GM13977 (cell line): ENCODE data around the gene IGF1R.
"Not testable (repeated sequence)": the region's sequence is repeated elsewhere in the genome, so short reads cannot be mapped to it uniquely, and the experiment has no call there.

Experiments
- DNase-seq: peaks from one replicate; pipeline ENCODE4 v3.0.0; 2012; ENCODE audit warnings: low spot score
- CTCF ChIP-seq: IDR thresholded peaks from 2 replicates; pipeline ENCODE4 v1.5.1; 2012; ENCODE audit warnings: mild to moderate bottlenecking, control low read depth; ENCODE audit not compliant: insufficient read depth; ENCODE audit errors: extremely low read depth, missing control alignments
- in situ Hi-C: fragments of 300-500 bp; cut with MboI; formaldehyde crosslinking; loops from one replicate; pipeline ENCODE4 v1.12.0; 2022; ENCODE audit warnings: low sequenced_read_pairs, low pct_unique_long_range_greater_than_20kb, mixed read lengths, inconsistent platforms; ENCODE audit not compliant: unreplicated experiment

IGF1R gene

GRCh38 chr15:98612490-98613110, 35.7 kb upstream of the IGF1R start:
- in situ Hi-C loops = no loop called here
- no peak for DNase-seq
- no peak for TF ChIP-seq CTCF

- DNase-seq = no peak
- no peak for TF ChIP-seq CTCF
- in situ Hi-C loops = no loop called here
Observed at GRCh38 chr15:98614681-98615080, 33.7 kb upstream of the IGF1R start.

- in situ Hi-C loops = no loop called here
- no peak for DNase-seq
- TF ChIP-seq CTCF = no peak
Observed at GRCh38 chr15:98616397-98616796, 31.9 kb upstream of the IGF1R start.

- no peak for TF ChIP-seq CTCF
- no peak for DNase-seq
- in situ Hi-C loops = no loop called here
Observed at GRCh38 chr15:98617328-98617980, 30.9 kb upstream of the IGF1R start.

GRCh38 chr15:98618576-98618975, 29.8 kb upstream of the IGF1R start:
- DNase-seq, in situ Hi-C loops: not testable (repeated sequence)

- TF ChIP-seq CTCF = no peak
- in situ Hi-C loops = no loop called here
- no peak for DNase-seq
Observed at GRCh38 chr15:98620020-98620419, 28.3 kb upstream of the IGF1R start.

GRCh38 chr15:98621021-98621420, 27.3 kb upstream of the IGF1R start:
- TF ChIP-seq CTCF = no peak
- no peak for DNase-seq
- in situ Hi-C loops = no loop called here
